H1 (cell line): ENCODE results near the gene OR5D16. TPM values are rescaled to one million over a fixed set of nuclear protein-coding genes. Genes with fewer than 3 reads are reported as not detected.

Source experiments
- CHD1 ChIP-seq: IDR thresholded peaks from 2 replicates; pipeline ENCODE4 v1.6.1; 2012; ENCODE audit warnings: low read depth, low read length, improper control_type of control experiment
- CHD7 ChIP-seq: fragments of 300-600 bp; sonication (generic); IDR thresholded peaks from 2 replicates; pipeline ENCODE4 v1.7.1; 2012; ENCODE audit warnings: low read length, moderate library complexity, mild to moderate bottlenecking, inconsistent platforms; ENCODE audit not compliant: insufficient replicate concordance
- GABPA ChIP-seq: IDR thresholded peaks from 2 replicates; pipeline ENCODE4 v1.6.1; 2011; ENCODE audit warnings: mild to moderate bottlenecking, low read length, moderate library complexity, borderline replicate concordance; ENCODE audit not compliant: insufficient read depth
- RBBP5 ChIP-seq: IDR thresholded peaks from 2 replicates; pipeline ENCODE4 v1.7.1; 2012; ENCODE audit warnings: low read depth, mild to moderate bottlenecking, inconsistent platforms, low read length, moderate library complexity, borderline replicate concordance
- SP1 ChIP-seq: IDR thresholded peaks from 2 replicates; pipeline ENCODE4 v1.6.1; 2011; ENCODE audit warnings: low read depth, low read length
- polyA plus RNA-seq, 7 experiments: library from polyadenylated mRNA; depleted of rRNA in 3 of 7; stranded (reverse) in 5 of 7; unstranded in 2 of 7; fragments of >200 nt in 5 of 7; fragments of 200-250 nt in 2 of 7; gene quantifications; 1 replicate in 5 of 7; 2 replicates in 1 of 7; 4 replicates in 1 of 7; pipeline versions ENCODE4 v1.2.1 to v1.2.3, GENCODE V29; 2011 to 2013; ENCODE audit warnings: missing spikeins in 2 of 7, mixed read lengths in 2 of 7
- total RNA-seq: library from RNA; stranded (reverse); fragmentation: NEBNext Ultra II Directional; extraction: Animal tissue kit (Norgen Biotek cat#: 25700); gene quantifications from 2 replicates; pipeline ENCODE4 v1.2.1, GENCODE V29; 2021

The OR5D16 gene
- total and polyA plus RNA-seq, 2 of the 8 experiments (the other 6 are each of a cell fraction or from before 2014, with no cell fraction given) = not detected

GRCh38 chr11:55806248-55806647 is 32.3 kb upstream of the OR5D16 start (continued):
- TF ChIP-seq CHD7 (no peak), GABPA (no peak), RBBP5 (no peak), SP1 (no peak), CHD1 (no peak)
